Loucy (cell line): ENCODE measurements around the gene C1QC.

ENCODE experiments used
- H2AFZ ChIP-seq: fragments of 200-600 bp; sonication (generic); 2 replicates; pipeline ENCODE4 v1.6.0; 2016; ENCODE audit warnings: antibody characterized with exemption, mild to moderate bottlenecking, low read length, moderate library complexity
- H3F3A ChIP-seq: fragments of 200-600 bp; 2 replicates; pipeline ENCODE4 v1.6.0; 2016; ENCODE audit warnings: antibody characterized with exemption, low read depth, mild to moderate bottlenecking
- H3K27me3 ChIP-seq: fragments of 200-600 bp; sonication (generic); 2 replicates; pipeline ENCODE4 v1.6.1; 2014; ENCODE audit warnings: low read length, mild to moderate bottlenecking; ENCODE audit not compliant: insufficient read depth, poor library complexity, severe bottlenecking
- H3K36me3 ChIP-seq: fragments of 200-600 bp; sonication (generic); 2 replicates; pipeline ENCODE4 v1.6.1; 2016; ENCODE audit warnings: low read length; ENCODE audit not compliant: insufficient read depth
- H3K4me1 ChIP-seq: fragments of 200-600 bp; sonication (generic); 2 replicates; pipeline ENCODE4 v1.5.1; 2014; ENCODE audit warnings: low read length, mild to moderate bottlenecking; ENCODE audit not compliant: insufficient read depth, poor library complexity, severe bottlenecking
- H3K4me2 ChIP-seq: fragments of 200-600 bp; sonication (generic); 2 replicates; pipeline ENCODE4 v1.6.0; 2014; ENCODE audit warnings: antibody characterized with exemption, low read length, low read depth, mild to moderate bottlenecking; ENCODE audit not compliant: poor library complexity, severe bottlenecking
- H3K4me3 ChIP-seq: fragments of 200-600 bp; sonication (generic); 2 replicates; pipeline ENCODE4 v1.5.1; 2014; ENCODE audit warnings: low read length, mild to moderate bottlenecking, mixed read lengths; ENCODE audit not compliant: poor library complexity, severe bottlenecking
- H3K79me2 ChIP-seq: fragments of 200-600 bp; sonication (generic); 2 replicates; pipeline ENCODE4 v1.6.1; 2014; ENCODE audit warnings: low read length; ENCODE audit not compliant: insufficient read depth
- H3K9ac ChIP-seq: fragments of 200-600 bp; sonication (generic); 2 replicates; pipeline ENCODE4 v1.6.0; 2014; ENCODE audit warnings: mild to moderate bottlenecking, low read depth, low read length, moderate library complexity; ENCODE audit not compliant: poor library complexity, severe bottlenecking
- H3K9me2 ChIP-seq: fragments of 200-600 bp; sonication (generic); replicated peaks from 2 replicates; pipeline ENCODE4 v1.6.1; 2016; ENCODE audit warnings: low read depth, low read length, mixed read lengths
- H3K9me3 ChIP-seq: fragments of 200-600 bp; sonication (generic); 2 replicates; pipeline ENCODE4 v1.6.1; 2014; ENCODE audit warnings: mild to moderate bottlenecking, antibody characterized with exemption, low read length, low read depth; ENCODE audit not compliant: insufficient read depth
- H4K20me1 ChIP-seq: fragments of 200-600 bp; sonication (generic); 2 replicates; pipeline ENCODE4 v1.6.0; 2014; ENCODE audit warnings: antibody characterized with exemption, low read length, mild to moderate bottlenecking; ENCODE audit not compliant: insufficient read depth, poor library complexity, severe bottlenecking
- EZH2phosphoT487 ChIP-seq: fragments of 200-600 bp; IDR thresholded peaks from 2 replicates; pipeline ENCODE4 v1.6.1; 2018; ENCODE audit warnings: antibody characterized with exemption, mild to moderate bottlenecking, moderate library complexity, borderline replicate concordance
- TF ChIP-seq, protein P1 (sequence below): fragments of 200-600 bp; sonication (generic); conservative IDR thresholded peaks from 2 replicates; pipeline ENCODE4 v1.5.1; 2014; ENCODE audit warnings: mild to moderate bottlenecking, antibody characterized with exemption, low read length

C1QC gene

DNA sequence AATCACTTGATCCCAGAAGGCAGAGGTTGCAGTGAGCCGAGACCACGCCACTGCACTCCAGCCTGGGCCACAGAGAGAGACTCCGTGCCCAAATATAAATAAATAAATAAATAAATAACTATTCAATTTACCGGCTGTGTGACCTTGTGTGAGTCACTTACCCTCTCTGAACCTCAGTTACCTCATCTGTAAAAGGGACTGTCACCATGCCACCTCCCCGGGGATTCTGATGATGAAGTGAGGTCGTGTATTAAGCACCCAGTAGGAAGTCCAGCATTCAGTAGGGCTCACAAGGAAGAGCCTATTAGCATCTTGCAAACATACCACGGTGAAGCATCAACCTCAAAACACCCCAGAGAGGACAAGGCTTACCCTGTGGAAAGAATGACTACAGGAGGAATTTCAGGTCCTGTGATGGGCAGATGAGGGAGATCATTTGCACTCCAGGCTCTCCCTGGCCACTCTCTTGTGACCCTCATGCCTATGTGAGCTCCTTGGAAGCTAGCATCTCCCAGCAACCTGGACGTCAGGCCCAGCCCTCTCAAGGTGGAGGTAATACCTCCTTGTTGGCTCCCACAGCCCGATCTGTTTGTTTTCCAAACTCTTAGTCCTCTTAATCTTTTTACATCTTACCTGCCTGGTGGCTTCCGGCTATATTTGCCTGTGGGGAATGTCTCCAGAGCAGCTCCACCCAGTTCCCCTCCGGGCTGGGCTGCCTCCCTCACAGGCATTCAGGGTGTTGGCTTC, 14.6 kb upstream of the C1QC start:
- H3K9ac ChIP-seq, result no peak overlapping the region
- no peak overlapping the region for H2AFZ ChIP-seq
- H3K4me3 ChIP-seq, result no peak overlapping the region
- no peaks in the 10 kb centered on the region for H3F3A ChIP-seq
- H3K27me3 ChIP-seq, result no peaks in the 10 kb centered on the region
- H3K4me1 ChIP-seq, result no peaks in the 10 kb centered on the region
- H3K79me2 ChIP-seq, result no peaks in the 10 kb centered on the region
- no peak overlapping the region for H3K4me2 ChIP-seq
- no peaks in the 10 kb centered on the region for H4K20me1 ChIP-seq
- H3K9me3 ChIP-seq, result no peaks in the 10 kb centered on the region
- H3K36me3 ChIP-seq, result no peaks in the 10 kb centered on the region
- H3K9me2 ChIP-seq, result no peaks in the 10 kb centered on the region
- TF ChIP-seq EZH2phosphoT487, result no peak
- TF ChIP-seq, protein P1, sequence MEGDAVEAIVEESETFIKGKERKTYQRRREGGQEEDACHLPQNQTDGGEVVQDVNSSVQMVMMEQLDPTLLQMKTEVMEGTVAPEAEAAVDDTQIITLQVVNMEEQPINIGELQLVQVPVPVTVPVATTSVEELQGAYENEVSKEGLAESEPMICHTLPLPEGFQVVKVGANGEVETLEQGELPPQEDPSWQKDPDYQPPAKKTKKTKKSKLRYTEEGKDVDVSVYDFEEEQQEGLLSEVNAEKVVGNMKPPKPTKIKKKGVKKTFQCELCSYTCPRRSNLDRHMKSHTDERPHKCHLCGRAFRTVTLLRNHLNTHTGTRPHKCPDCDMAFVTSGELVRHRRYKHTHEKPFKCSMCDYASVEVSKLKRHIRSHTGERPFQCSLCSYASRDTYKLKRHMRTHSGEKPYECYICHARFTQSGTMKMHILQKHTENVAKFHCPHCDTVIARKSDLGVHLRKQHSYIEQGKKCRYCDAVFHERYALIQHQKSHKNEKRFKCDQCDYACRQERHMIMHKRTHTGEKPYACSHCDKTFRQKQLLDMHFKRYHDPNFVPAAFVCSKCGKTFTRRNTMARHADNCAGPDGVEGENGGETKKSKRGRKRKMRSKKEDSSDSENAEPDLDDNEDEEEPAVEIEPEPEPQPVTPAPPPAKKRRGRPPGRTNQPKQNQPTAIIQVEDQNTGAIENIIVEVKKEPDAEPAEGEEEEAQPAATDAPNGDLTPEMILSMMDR, result no peak

DNA sequence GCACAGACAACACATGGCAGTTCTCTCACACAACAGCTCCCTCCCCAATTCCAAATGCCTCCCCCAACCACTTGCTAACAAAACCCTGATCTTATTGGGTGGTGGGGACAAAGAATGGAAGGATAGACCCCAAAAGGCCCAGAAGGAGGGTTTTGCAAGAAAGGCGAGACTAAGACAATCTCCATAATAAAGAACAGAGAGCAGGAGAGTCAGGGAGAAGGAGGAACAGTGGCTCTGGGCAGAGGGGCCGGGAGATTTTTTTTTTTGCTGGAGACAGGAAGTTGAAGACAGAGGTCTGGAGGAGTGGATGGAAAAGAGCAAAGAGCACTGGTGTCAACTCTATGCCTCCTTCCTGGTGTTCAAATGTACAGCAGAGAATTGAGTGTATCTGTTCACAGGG, 13.5 kb upstream of the C1QC start:
- Histone ChIP-seq H3K9me3 (no peaks in the 10 kb centered on the region), H3K36me3 (no peaks in the 10 kb centered on the region), H3F3A (no peaks in the 10 kb centered on the region), H3K27me3 (no peaks in the 10 kb centered on the region), H3K4me3 (no peak overlapping the region), H2AFZ (no peak overlapping the region), H3K79me2 (no peaks in the 10 kb centered on the region), H4K20me1 (no peaks in the 10 kb centered on the region), H3K4me1 (no peaks in the 10 kb centered on the region), H3K9me2 (no peaks in the 10 kb centered on the region), H3K9ac (no peak overlapping the region), H3K4me2 (no peak overlapping the region)
- TF ChIP-seq, protein P1, result no peak

DNA sequence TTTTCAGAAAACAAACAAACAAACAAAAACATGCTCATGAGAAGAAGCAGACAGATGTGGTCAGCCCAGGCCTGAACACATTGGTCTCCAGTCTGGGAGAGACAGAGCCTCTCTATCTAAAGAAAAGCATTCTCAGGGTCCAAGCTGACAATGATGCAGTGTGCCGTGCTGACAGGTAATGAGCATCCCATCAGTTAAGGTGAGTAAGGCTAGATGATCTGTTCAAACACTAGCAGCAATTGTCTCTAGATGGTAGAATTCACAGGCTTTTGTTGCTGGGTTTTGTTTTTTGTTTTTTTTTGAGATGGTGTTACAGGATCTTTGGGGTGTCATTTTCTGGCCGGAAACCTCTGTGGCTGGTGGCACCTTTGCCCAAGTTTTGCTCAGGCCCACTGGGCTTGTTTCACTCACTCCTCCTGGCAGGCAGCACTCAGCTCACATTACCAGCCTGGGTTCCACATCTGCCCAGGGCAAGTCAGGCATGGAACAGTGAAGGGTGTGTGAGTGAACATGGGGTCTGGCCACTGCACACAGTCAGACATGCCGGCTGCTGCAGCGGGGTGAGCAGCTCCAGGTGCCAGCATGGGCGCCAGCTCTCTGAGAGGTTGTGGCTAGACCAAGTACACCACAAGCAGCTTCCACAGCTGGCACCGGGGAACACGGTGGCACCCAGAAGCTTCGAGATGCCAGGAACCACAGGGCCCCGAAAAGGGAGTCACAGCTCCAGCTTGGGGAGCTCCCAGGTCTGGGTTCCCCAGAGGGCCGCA, 9.6 kb upstream of the C1QC start:
- Histone ChIP-seq H2AFZ (no peak overlapping the region), H3K79me2 (no peaks in the 10 kb centered on the region), H3K4me2 (no peak overlapping the region), H3K9me2 (no peaks in the 10 kb centered on the region), H3F3A (no peaks in the 10 kb centered on the region), H3K9me3 (no peaks in the 10 kb centered on the region), H3K9ac (no peak overlapping the region), H3K27me3 (no peaks in the 10 kb centered on the region), H3K4me1 (no peaks in the 10 kb centered on the region), H3K36me3 (no peaks in the 10 kb centered on the region), H4K20me1 (no peaks in the 10 kb centered on the region), H3K4me3 (no peak overlapping the region)
- no peak for TF ChIP-seq EZH2phosphoT487
- TF ChIP-seq, protein P1, result no peak
